Panc1 (cell line): ENCODE data around the gene VPS26A.

Source experiments
- POLR2AphosphoS5 ChIP-seq: IDR thresholded peaks from 2 replicates; pipeline ENCODE4 v1.6.1; 2012; ENCODE audit warnings: mild to moderate bottlenecking, low read depth, low read length, moderate library complexity
- TCF7L2 ChIP-seq: IDR thresholded peaks from 2 replicates; pipeline ENCODE4 v1.6.1; 2011; ENCODE audit warnings: mild to moderate bottlenecking, low read depth, low read length, inconsistent platforms
- TF ChIP-seq, protein P1 (sequence below): fragments of 450-650 bp; IDR thresholded peaks from 2 replicates; pipeline ENCODE4 v1.5.1; 2017; ENCODE audit warnings: mild to moderate bottlenecking

DNA sequence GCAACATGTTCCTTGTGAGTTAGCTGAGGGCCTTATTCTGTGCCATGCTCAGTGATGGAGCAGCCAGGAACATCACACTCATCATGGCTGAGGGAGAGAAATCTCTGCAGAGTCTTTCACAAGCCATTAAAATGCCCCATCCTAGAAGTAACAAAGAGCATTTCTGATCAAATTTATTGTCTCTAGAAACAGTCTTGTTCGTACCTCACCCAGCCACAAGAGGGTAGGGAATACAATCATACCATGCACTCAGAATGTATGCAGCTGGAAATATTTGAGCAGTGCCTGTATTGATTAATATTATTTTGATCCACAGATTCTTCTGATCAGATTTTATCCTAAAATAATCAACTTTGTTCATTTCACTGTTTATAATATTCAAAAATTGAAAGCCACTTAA, 17.3 kb downstream of the VPS26A start:
- TF ChIP-seq POLR2AphosphoS5, result no peak
- no peak for TF ChIP-seq TCF7L2
- TF ChIP-seq, protein P1, sequence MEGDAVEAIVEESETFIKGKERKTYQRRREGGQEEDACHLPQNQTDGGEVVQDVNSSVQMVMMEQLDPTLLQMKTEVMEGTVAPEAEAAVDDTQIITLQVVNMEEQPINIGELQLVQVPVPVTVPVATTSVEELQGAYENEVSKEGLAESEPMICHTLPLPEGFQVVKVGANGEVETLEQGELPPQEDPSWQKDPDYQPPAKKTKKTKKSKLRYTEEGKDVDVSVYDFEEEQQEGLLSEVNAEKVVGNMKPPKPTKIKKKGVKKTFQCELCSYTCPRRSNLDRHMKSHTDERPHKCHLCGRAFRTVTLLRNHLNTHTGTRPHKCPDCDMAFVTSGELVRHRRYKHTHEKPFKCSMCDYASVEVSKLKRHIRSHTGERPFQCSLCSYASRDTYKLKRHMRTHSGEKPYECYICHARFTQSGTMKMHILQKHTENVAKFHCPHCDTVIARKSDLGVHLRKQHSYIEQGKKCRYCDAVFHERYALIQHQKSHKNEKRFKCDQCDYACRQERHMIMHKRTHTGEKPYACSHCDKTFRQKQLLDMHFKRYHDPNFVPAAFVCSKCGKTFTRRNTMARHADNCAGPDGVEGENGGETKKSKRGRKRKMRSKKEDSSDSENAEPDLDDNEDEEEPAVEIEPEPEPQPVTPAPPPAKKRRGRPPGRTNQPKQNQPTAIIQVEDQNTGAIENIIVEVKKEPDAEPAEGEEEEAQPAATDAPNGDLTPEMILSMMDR, result no peak; the same call in 1 of the 2 replicates
